ENCODE results near the gene USP27X. TPM values are rescaled to one million over a fixed set of nuclear protein-coding genes. Genes with fewer than 3 reads are reported as not detected.

Gene USP27X
- total and polyA plus RNA-seq, 2 of the 8 experiments (the other 6 are each of a cell fraction or from before 2014, with no cell fraction given): 3.8 to 4.7 TPM

GRCh38 chrX:49840679-49841078 is 38.6 kb upstream of the USP27X start (continued):
- TF ChIP-seq RXRA (IDR thresholded peaks at IDR 0.05; ENCODE audit: insufficient read depth, low read depth, low read length) (no peak), TAF1 (IDR thresholded peaks at IDR 0.05; ENCODE audit: low read depth, low read length) (no peak), GTF2F1 (IDR thresholded peaks at IDR 0.05; ENCODE audit: borderline replicate concordance, low read depth, low read length) (no peak), ZNF274 (IDR thresholded peaks at IDR 0.05; ENCODE audit: borderline replicate concordance, extremely low read depth, low read length) (no peak), TCF12 (IDR thresholded peaks at IDR 0.05; ENCODE audit: low read depth, low read length) (no peak), SRF (IDR thresholded peaks at IDR 0.05; ENCODE audit: low read depth, low read length) (no peak), NRF1 (IDR thresholded peaks at IDR 0.05; ENCODE audit: low read depth, low read length) (no peak), CREB1 (IDR thresholded peaks at IDR 0.05) (no peak), ASH2L (IDR thresholded peaks at IDR 0.05; ENCODE audit: low read length) (peak; percentile 47), BRCA1 (IDR thresholded peaks at IDR 0.05; ENCODE audit: low read depth, low read length) (no peak), SP4 (IDR thresholded peaks at IDR 0.05; ENCODE audit: low read length) (no peak), JUND (IDR thresholded peaks at IDR 0.05; ENCODE audit: low read length) (no peak), PHF8 (conservative IDR thresholded peaks at IDR 0.05; ENCODE audit: low read depth, low read length) (no peak), USF2 (IDR thresholded peaks at IDR 0.05; ENCODE audit: low read length) (no peak)
